Parathyroid adenoma (tissue), 2 donors: ENCODE results near the gene SLC8B1.

Experiments
- H2AFZ ChIP-seq: fragments of 300-600 bp; sonication (generic); one replicate; pipeline ENCODE4 v1.7.0; 2017; ENCODE audit warnings: antibody characterized with exemption, mild to moderate bottlenecking
- H3K27ac ChIP-seq: fragments of 300-600 bp; sonication (generic); one replicate; pipeline ENCODE4 v1.7.0; 2017
- H3K27me3 ChIP-seq: fragments of 300-600 bp; sonication (generic); one replicate; pipeline ENCODE4 v1.7.0; 2017; ENCODE audit warnings: low read length; ENCODE audit not compliant: control insufficient read depth, insufficient read depth
- H3K36me3 ChIP-seq: fragments of 300-600 bp; sonication (generic); one replicate; pipeline ENCODE4 v1.7.0; 2017; ENCODE audit warnings: low read length; ENCODE audit not compliant: control insufficient read depth, insufficient read depth
- H3K4me1 ChIP-seq: fragments of 300-600 bp; sonication (generic); one replicate; pipeline ENCODE4 v1.7.0; 2017; ENCODE audit warnings: control low read depth
- H3K4me2 ChIP-seq: fragments of 300-600 bp; sonication (generic); one replicate; pipeline ENCODE4 v1.7.0; 2017; ENCODE audit warnings: low read length
- H3K4me3 ChIP-seq: fragments of 300-600 bp; sonication (generic); one replicate; pipeline ENCODE4 v1.7.0; 2017; ENCODE audit warnings: low read depth, low read length
- H3K79me2 ChIP-seq: fragments of 300-600 bp; sonication (generic); one replicate; pipeline ENCODE4 v1.7.0; 2017; ENCODE audit warnings: control low read depth
- H3K9ac ChIP-seq: fragments of 300-600 bp; sonication (generic); one replicate; pipeline ENCODE4 v1.7.0; 2017; ENCODE audit warnings: mild to moderate bottlenecking
- H3K9me3 ChIP-seq: fragments of 300-600 bp; sonication (generic); one replicate; pipeline ENCODE4 v1.7.0; 2017; ENCODE audit warnings: low read length; ENCODE audit not compliant: control insufficient read depth
- CTCF ChIP-seq: fragments of 300-600 bp; sonication (generic); IDR thresholded peaks from one replicate; pipeline ENCODE4 v1.7.0; 2017; ENCODE audit warnings: antibody characterized with exemption, mild to moderate bottlenecking
- donor health status: primary hyperparathyroidism.

Gene SLC8B1

GRCh38 chr12:113314121-113314529 lies 20.8 kb downstream of the SLC8B1 start:
- no peaks in the 10 kb centered on the region for H3K4me1 ChIP-seq
- no peak for TF ChIP-seq CTCF
- no peak overlapping the region for H3K27ac ChIP-seq
- no peak overlapping the region for H3K9ac ChIP-seq
- H3K4me3 ChIP-seq, result no peak overlapping the region
- H3K79me2 ChIP-seq, result no peaks in the 10 kb centered on the region
- H3K36me3 ChIP-seq, result no peaks in the 10 kb centered on the region
- H3K4me2 ChIP-seq, result no peak overlapping the region
- H3K9me3 ChIP-seq, result no peaks in the 10 kb centered on the region
- H2AFZ ChIP-seq, result no peak overlapping the region
- no peaks in the 10 kb centered on the region for H3K27me3 ChIP-seq

GRCh38 chr12:113310489-113310888 lies 24.4 kb downstream of the SLC8B1 start:
- Histone ChIP-seq H3K79me2 (no peaks in the 10 kb centered on the region), H3K27ac (no peak overlapping the region), H3K4me2 (no peak overlapping the region), H3K4me3 (no peak overlapping the region), H2AFZ (no peak overlapping the region), H3K9me3 (no peaks in the 10 kb centered on the region), H3K36me3 (no peaks in the 10 kb centered on the region), H3K27me3 (no peaks in the 10 kb centered on the region), H3K4me1 (no peaks in the 10 kb centered on the region), H3K9ac (no peak overlapping the region)
- TF ChIP-seq CTCF, result no peak

GRCh38 chr12:113306382-113306781 lies 28.5 kb downstream of the SLC8B1 start:
- no peaks in the 10 kb centered on the region for H3K27me3 ChIP-seq
- H2AFZ ChIP-seq, result no peak overlapping the region
- H3K4me1 ChIP-seq, result no peaks in the 10 kb centered on the region
- H3K4me3 ChIP-seq, result no peak overlapping the region
- H3K79me2 ChIP-seq, result no peaks in the 10 kb centered on the region
- H3K9me3 ChIP-seq, result no peaks in the 10 kb centered on the region
- H3K27ac ChIP-seq, result no peak overlapping the region
- no peak overlapping the region for H3K4me2 ChIP-seq
- H3K9ac ChIP-seq, result no peak overlapping the region
- no peaks in the 10 kb centered on the region for H3K36me3 ChIP-seq
- TF ChIP-seq CTCF, result no peak

- no peaks in the 10 kb centered on the region for H3K79me2 ChIP-seq
- TF ChIP-seq CTCF, result no peak
- no peaks in the 10 kb centered on the region for H3K9me3 ChIP-seq
- H3K27me3 ChIP-seq, result no peaks in the 10 kb centered on the region
- H3K9ac ChIP-seq, result no peak overlapping the region
- no peak overlapping the region for H3K4me2 ChIP-seq
- H3K36me3 ChIP-seq, result no peaks in the 10 kb centered on the region
- H3K27ac ChIP-seq, result no peak overlapping the region
- no peak overlapping the region for H2AFZ ChIP-seq
- H3K4me3 ChIP-seq, result no peak overlapping the region
- no peaks in the 10 kb centered on the region for H3K4me1 ChIP-seq
Observed at GRCh38 chr12:113305281-113305856, 29.5 kb downstream of the SLC8B1 start.

- no peaks in the 10 kb centered on the region for H3K36me3 ChIP-seq
- no peak overlapping the region for H3K27ac ChIP-seq
- no peaks in the 10 kb centered on the region for H3K79me2 ChIP-seq
- no peaks in the 10 kb centered on the region for H3K9me3 ChIP-seq
- H2AFZ ChIP-seq, result no peak overlapping the region
- peaks cover 12% of the 10 kb centered on the region for H3K4me1 ChIP-seq
- H3K4me2 ChIP-seq, result no peak overlapping the region
- H3K4me3 ChIP-seq, result no peak overlapping the region
- TF ChIP-seq CTCF, result no peak
- no peak overlapping the region for H3K9ac ChIP-seq
- no peaks in the 10 kb centered on the region for H3K27me3 ChIP-seq
Observed at GRCh38 chr12:113302886-113303640, 31.8 kb downstream of the SLC8B1 start.
